ENCODE data around the gene MSRB3.
"Not testable (repeated sequence)": the region's sequence is repeated elsewhere in the genome, so short reads cannot be mapped to it uniquely, and the experiment has no call there.

DNA sequence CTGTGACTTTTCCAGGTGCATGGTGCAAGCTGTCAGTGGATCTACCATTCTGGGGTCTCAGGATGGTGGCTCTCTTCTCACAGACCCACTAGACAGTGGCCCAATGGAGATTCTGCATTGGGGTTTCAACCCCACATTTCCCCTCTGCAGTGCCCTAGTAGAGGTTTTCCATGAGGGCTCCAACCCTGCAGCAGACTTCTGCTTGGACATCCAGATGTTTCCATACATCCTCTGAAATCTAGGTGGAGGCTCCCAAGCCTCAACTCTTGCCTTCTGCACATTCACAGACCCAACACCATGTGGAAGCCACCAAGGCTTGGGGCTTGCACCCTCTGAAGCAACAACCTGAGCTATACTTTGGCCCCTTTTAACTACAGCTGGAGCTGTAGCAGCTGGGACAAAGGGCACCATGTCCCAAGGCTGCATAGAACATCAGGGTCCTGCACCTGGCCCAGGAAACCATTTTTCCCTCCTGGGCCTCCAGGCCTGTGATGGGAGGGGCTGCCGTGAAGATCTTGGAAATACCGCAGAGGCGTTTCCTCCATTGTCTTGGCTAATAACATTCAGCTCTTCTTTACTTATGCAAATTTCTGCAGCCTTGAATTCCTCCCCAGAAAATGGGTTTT lies 205.5 kb downstream of the MSRB3 start:
- TF ChIP-seq, protein P1, sequence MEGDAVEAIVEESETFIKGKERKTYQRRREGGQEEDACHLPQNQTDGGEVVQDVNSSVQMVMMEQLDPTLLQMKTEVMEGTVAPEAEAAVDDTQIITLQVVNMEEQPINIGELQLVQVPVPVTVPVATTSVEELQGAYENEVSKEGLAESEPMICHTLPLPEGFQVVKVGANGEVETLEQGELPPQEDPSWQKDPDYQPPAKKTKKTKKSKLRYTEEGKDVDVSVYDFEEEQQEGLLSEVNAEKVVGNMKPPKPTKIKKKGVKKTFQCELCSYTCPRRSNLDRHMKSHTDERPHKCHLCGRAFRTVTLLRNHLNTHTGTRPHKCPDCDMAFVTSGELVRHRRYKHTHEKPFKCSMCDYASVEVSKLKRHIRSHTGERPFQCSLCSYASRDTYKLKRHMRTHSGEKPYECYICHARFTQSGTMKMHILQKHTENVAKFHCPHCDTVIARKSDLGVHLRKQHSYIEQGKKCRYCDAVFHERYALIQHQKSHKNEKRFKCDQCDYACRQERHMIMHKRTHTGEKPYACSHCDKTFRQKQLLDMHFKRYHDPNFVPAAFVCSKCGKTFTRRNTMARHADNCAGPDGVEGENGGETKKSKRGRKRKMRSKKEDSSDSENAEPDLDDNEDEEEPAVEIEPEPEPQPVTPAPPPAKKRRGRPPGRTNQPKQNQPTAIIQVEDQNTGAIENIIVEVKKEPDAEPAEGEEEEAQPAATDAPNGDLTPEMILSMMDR (IDR thresholded peaks at IDR 0.05) = not testable (repeated sequence)
- TF ChIP-seq EZH2, EZH2phosphoT487 (IDR thresholded peaks at IDR 0.05): not testable (repeated sequence)
